GM18870 (cell line): Measurements from ENCODE around the gene AGPAT3.
"Not testable (repeated sequence)": the region's sequence is repeated elsewhere in the genome, so short reads cannot be mapped to it uniquely, and the experiment has no call there.

Experiments
- ATAC-seq: cut with Tn5 transposase; IDR thresholded peaks from one replicate; pipeline ENCODE4 v1.9.1; 2021; ENCODE audit warnings: moderate library complexity; ENCODE audit not compliant: unreplicated experiment

Gene AGPAT3

GRCh38 chr21:43881935-43882334 is 16.9 kb downstream of the AGPAT3 start:
- no peak for ATAC-seq

GRCh38 chr21:43882952-43883545 is 18.0 kb downstream of the AGPAT3 start:
- no peak for ATAC-seq

GRCh38 chr21:43884012-43884860 is 19.2 kb downstream of the AGPAT3 start:
- ATAC-seq, result no peak

GRCh38 chr21:43884861-43885417 is 19.9 kb downstream of the AGPAT3 start:
- ATAC-seq, result no peak

- ATAC-seq, result no peak
These were observed 20.7 kb downstream of the AGPAT3 start for GRCh38 chr21:43885721-43886120.

- no peak for ATAC-seq
These were observed 21.5 kb downstream of the AGPAT3 start for GRCh38 chr21:43886565-43886964.

GRCh38 chr21:43889069-43889468 is 24.0 kb downstream of the AGPAT3 start:
- no peak for ATAC-seq

- ATAC-seq, result no peak
These were observed 25.0 kb downstream of the AGPAT3 start for GRCh38 chr21:43890042-43890441.

- no peak for ATAC-seq
These were observed 27.3 kb downstream of the AGPAT3 start for GRCh38 chr21:43892334-43892733.

- peak; percentile 26 for ATAC-seq
These were observed 28.0 kb downstream of the AGPAT3 start for GRCh38 chr21:43892984-43893535.

GRCh38 chr21:43893536-43894205 is 28.6 kb downstream of the AGPAT3 start:
- peak; percentile 45 for ATAC-seq

- ATAC-seq, result no peak
These were observed 29.2 kb downstream of the AGPAT3 start for GRCh38 chr21:43894206-43894577.

- ATAC-seq, result no peak
These were observed 30.2 kb downstream of the AGPAT3 start for GRCh38 chr21:43895196-43895595.

- not testable (repeated sequence) for ATAC-seq
These were observed 31.8 kb downstream of the AGPAT3 start for GRCh38 chr21:43896696-43897299.

GRCh38 chr21:43899307-43900077 is 34.5 kb downstream of the AGPAT3 start:
- ATAC-seq, result no peak

- no peak for ATAC-seq
These were observed 35.0 kb downstream of the AGPAT3 start for GRCh38 chr21:43900078-43900385.

- no peak for ATAC-seq
These were observed 35.7 kb downstream of the AGPAT3 start for GRCh38 chr21:43900690-43901089.

GRCh38 chr21:43902441-43902840 is 37.4 kb downstream of the AGPAT3 start:
- no peak for ATAC-seq

- no peak for ATAC-seq
These were observed 38.5 kb downstream of the AGPAT3 start for GRCh38 chr21:43903451-43904091.

GRCh38 chr21:43904331-43904781 is 39.3 kb downstream of the AGPAT3 start:
- ATAC-seq, result no peak
